ENCODE measurements around the gene C22orf23. TPM values are rescaled to one million over a fixed set of nuclear protein-coding genes. Genes with fewer than 3 reads are reported as not detected.

C22orf23 gene
- total and polyA plus RNA-seq, 9 donors, result 0.28 to 2.6 (median 0.77) TPM

- no peaks in the 10 kb centered on the region for H3K27me3 ChIP-seq
- TF ChIP-seq EP300 (IDR thresholded peaks at IDR 0.05) (no peak), POLR2A (IDR thresholded peaks at IDR 0.05) (no peak)
- TF ChIP-seq, protein P1, sequence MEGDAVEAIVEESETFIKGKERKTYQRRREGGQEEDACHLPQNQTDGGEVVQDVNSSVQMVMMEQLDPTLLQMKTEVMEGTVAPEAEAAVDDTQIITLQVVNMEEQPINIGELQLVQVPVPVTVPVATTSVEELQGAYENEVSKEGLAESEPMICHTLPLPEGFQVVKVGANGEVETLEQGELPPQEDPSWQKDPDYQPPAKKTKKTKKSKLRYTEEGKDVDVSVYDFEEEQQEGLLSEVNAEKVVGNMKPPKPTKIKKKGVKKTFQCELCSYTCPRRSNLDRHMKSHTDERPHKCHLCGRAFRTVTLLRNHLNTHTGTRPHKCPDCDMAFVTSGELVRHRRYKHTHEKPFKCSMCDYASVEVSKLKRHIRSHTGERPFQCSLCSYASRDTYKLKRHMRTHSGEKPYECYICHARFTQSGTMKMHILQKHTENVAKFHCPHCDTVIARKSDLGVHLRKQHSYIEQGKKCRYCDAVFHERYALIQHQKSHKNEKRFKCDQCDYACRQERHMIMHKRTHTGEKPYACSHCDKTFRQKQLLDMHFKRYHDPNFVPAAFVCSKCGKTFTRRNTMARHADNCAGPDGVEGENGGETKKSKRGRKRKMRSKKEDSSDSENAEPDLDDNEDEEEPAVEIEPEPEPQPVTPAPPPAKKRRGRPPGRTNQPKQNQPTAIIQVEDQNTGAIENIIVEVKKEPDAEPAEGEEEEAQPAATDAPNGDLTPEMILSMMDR (IDR thresholded peaks at IDR 0.05), result no peak
- H3K9me3 ChIP-seq, result no peaks in the 10 kb centered on the region
- intact Hi-C loops (cut with DNase I), result loop anchor here in 1 of 4 donors (5.0 kb wide), 1 partner anchor 39 kb away; no protein-coding TSS in a partner anchor
- DNase-seq, result no peak
- no peak overlapping the region for H3K4me3 ChIP-seq
- no peaks in the 10 kb centered on the region for H3K36me3 ChIP-seq
- WGBS, 3 donors, result 50 to 69% (median 64%) methylated on average over 5 of the region's 5 CpGs
- peaks cover 16% of the 10 kb centered on the region for H3K4me1 ChIP-seq (ENCODE audit: insufficient read depth)
- peak overlapping the region in 1 of 2 donors; percentile 13 for H3K27ac ChIP-seq
Measured at GRCh38 chr22:37893583-37893983, 59.8 kb downstream of the C22orf23 start.

Small RNAs within 50 kb of the gene (microRNA-seq; reads per million reads assigned to microRNA genes)
- gene MIR4534 (0 reads per million in 3 donors), gene MIR6820 (0.36 to 1.3 (median 0.38) reads per million in 3 donors)

Other genes with a start within 250 kb of the C22orf23 start
- gene GCAT, start 145.7 kb downstream of the C22orf23 start, total RNA-seq, result 10 to 100 TPM in 3 of 7 donors, 1 to 10 TPM in 4; 2.3 to 17.7 (median 9.9) TPM
- gene GCAT, start 145.7 kb downstream of the C22orf23 start, polyA plus RNA-seq, result 10 to 100 TPM in 1 of 2 donors, 1 to 10 TPM in 1; 2.6 to 10.6 TPM
- not detected for gene GALR3, start 130.2 kb downstream of the C22orf23 start, total RNA-seq
- not detected for gene GALR3, start 130.2 kb downstream of the C22orf23 start, polyA plus RNA-seq
- 10 to 100 TPM; 28.5 to 48.6 (median 36.2) TPM for gene ANKRD54, start 109.3 kb downstream of the C22orf23 start, total RNA-seq
- gene ANKRD54, start 109.3 kb downstream of the C22orf23 start, polyA plus RNA-seq, result 10 to 100 TPM; 14.4 to 24.4 TPM
- 1,000 to 10,000 TPM in 2 of 7 donors, 100 to 1,000 TPM in 5; 534 to 1,344 (median 896) TPM for gene EIF3L, start 104.2 kb downstream of the C22orf23 start, total RNA-seq
- gene EIF3L, start 104.2 kb downstream of the C22orf23 start, polyA plus RNA-seq, result 1,000 to 10,000 TPM in 1 of 2 donors, 100 to 1,000 TPM in 1; 725 to 1,289 TPM
- gene MICALL1, start 47.3 kb downstream of the C22orf23 start, total RNA-seq, result 10 to 100 TPM in 6 of 7 donors, 1 to 10 TPM in 1; 6.2 to 30.0 (median 23.3) TPM
- 1 to 10 TPM; 7.9 to 9.0 TPM for gene MICALL1, start 47.3 kb downstream of the C22orf23 start, polyA plus RNA-seq
- gene POLR2F, start 98 bp upstream of the C22orf23 start, total RNA-seq, result 10 to 100 TPM; 54.8 to 87.9 (median 65.2) TPM
- gene POLR2F, start 98 bp upstream of the C22orf23 start, polyA plus RNA-seq, result 100 to 1,000 TPM in 1 of 2 donors, 10 to 100 TPM in 1; 40.3 to 101 TPM
- gene SOX10, start 31.0 kb upstream of the C22orf23 start, total RNA-seq, result 1 to 10 TPM in 3 of 7 donors, under 1 TPM in 2, not detected in 2; 0.11 to 3.2 (median 1.3) TPM
- 1 to 10 TPM in 1 of 2 donors, under 1 TPM in 1; 0.61 to 1.9 TPM for gene SOX10, start 31.0 kb upstream of the C22orf23 start, polyA plus RNA-seq
- 10 to 100 TPM; 26.0 to 47.7 (median 35.1) TPM for gene PICK1, start 103.8 kb upstream of the C22orf23 start, total RNA-seq
- 10 to 100 TPM; 18.0 to 33.3 TPM for gene PICK1, start 103.8 kb upstream of the C22orf23 start, polyA plus RNA-seq
- under 1 TPM in 1 of 7 donors, not detected in 6; 0.52 TPM for gene SLC16A8, start 130.6 kb upstream of the C22orf23 start, total RNA-seq
- under 1 TPM in 1 of 2 donors, not detected in 1; 0.39 TPM for gene SLC16A8, start 130.6 kb upstream of the C22orf23 start, polyA plus RNA-seq
- 1 to 10 TPM in 3 of 7 donors, under 1 TPM in 4; 0.40 to 3.1 (median 0.69) TPM for gene BAIAP2L2, start 157.1 kb upstream of the C22orf23 start, total RNA-seq
- gene BAIAP2L2, start 157.1 kb upstream of the C22orf23 start, polyA plus RNA-seq, result 1 to 10 TPM in 1 of 2 donors, not detected in 1; 1.7 TPM
- gene PLA2G6, start 228.2 kb upstream of the C22orf23 start, total RNA-seq, result 10 to 100 TPM; 22.5 to 60.5 (median 39.4) TPM
- gene PLA2G6, start 228.2 kb upstream of the C22orf23 start, polyA plus RNA-seq, result 10 to 100 TPM; 16.4 to 68.4 TPM
- gene MAFF, start 248.4 kb upstream of the C22orf23 start, total RNA-seq, result 100 to 1,000 TPM in 1 of 7 donors, 10 to 100 TPM in 6; 15.0 to 153 (median 19.4) TPM
- gene MAFF, start 248.4 kb upstream of the C22orf23 start, polyA plus RNA-seq, result 10 to 100 TPM; 13.3 to 25.2 TPM

Data from ovary (tissue), 9 donors.